Esophagus mucosa (tissue), 1 donor: Measurements from ENCODE around the gene BPHL. TPM values are rescaled to one million over a fixed set of nuclear protein-coding genes. Genes with fewer than 3 reads are reported as not detected.
"Not testable (repeated sequence)": the region's sequence is repeated elsewhere in the genome, so short reads cannot be mapped to it uniquely, and the experiment has no call there.

ENCODE experiments used
- ATAC-seq: fragments of 200-7000 bp; cut with Tn5 transposase; one replicate; pipeline ENCODE4 v1.9.1; 2020
- total RNA-seq: library from RNA; stranded (reverse); gene quantifications from one replicate; pipeline ENCODE4 v1.2.4, GENCODE V29; 2023
- donor health status: DM: yes; HTN: yes; CAD: no.

Gene BPHL
- total RNA-seq, 1 donor from 2014 or later = 27.0 TPM

- peak; percentile 85 for ATAC-seq
Observed at GRCh38 chr6:3157131-3157933, 38.8 kb downstream of the BPHL start, which contains the start of gene TUBB2A. Gene TUBB2A (minus strand): TSS chr6:3157544. CDS start chr6:3157463, 81 bp downstream.

GRCh38 chr6:3159805-3160781 lies 41.6 kb downstream of the BPHL start:
- ATAC-seq = peak; percentile 77

GRCh38 chr6:3162067-3162497 lies 43.6 kb downstream of the BPHL start:
- no peak for ATAC-seq

GRCh38 chr6:3162565-3163247 lies 44.2 kb downstream of the BPHL start:
- ATAC-seq = peak; percentile 59

- no peak for ATAC-seq
Observed at GRCh38 chr6:3163248-3163594, 44.7 kb downstream of the BPHL start.

- ATAC-seq = no peak
Observed at GRCh38 chr6:3164388-3164787, 45.9 kb downstream of the BPHL start.

GRCh38 chr6:3165631-3166534 lies 47.4 kb downstream of the BPHL start:
- ATAC-seq = no peak

- ATAC-seq = not testable (repeated sequence)
Observed at GRCh38 chr6:3166535-3167225, 48.2 kb downstream of the BPHL start.

- ATAC-seq = not testable (repeated sequence)
Observed at GRCh38 chr6:3168046-3168445, 49.5 kb downstream of the BPHL start.

- not testable (repeated sequence) for ATAC-seq
Observed at GRCh38 chr6:3170676-3171075, 52.2 kb downstream of the BPHL start.

GRCh38 chr6:3171313-3172175 lies 53.0 kb downstream of the BPHL start:
- not testable (repeated sequence) for ATAC-seq

GRCh38 chr6:3172789-3173188 lies 54.3 kb downstream of the BPHL start:
- not testable (repeated sequence) for ATAC-seq

GRCh38 chr6:3173636-3174089 lies 55.2 kb downstream of the BPHL start:
- not testable (repeated sequence) for ATAC-seq

- ATAC-seq = peak; percentile 13
Observed at GRCh38 chr6:3175715-3176402, 57.3 kb downstream of the BPHL start.

GRCh38 chr6:3176562-3177355 lies 58.2 kb downstream of the BPHL start:
- peak; percentile 83 for ATAC-seq

- peak; percentile 85 for ATAC-seq
Observed at GRCh38 chr6:3178666-3179065, 60.2 kb downstream of the BPHL start.

GRCh38 chr6:3179945-3180344 lies 61.4 kb downstream of the BPHL start:
- peak; percentile 30 for ATAC-seq

- no peak for ATAC-seq
Observed at GRCh38 chr6:3181105-3181504, 62.6 kb downstream of the BPHL start.
